Nephron (organoid): Measurements from ENCODE around the gene FAM229B.

ENCODE experiments used
- H3K27ac Mint-ChIP-seq, 3 experiments: 2 replicates each; pipeline ENCODE4 v1.8.0; 2020; ENCODE audit warnings: mixed read lengths in 3 of 3, mild to moderate bottlenecking in 2 of 3, moderate library complexity in 1 of 3
- H3K27me3 Mint-ChIP-seq: 2 replicates; pipeline ENCODE4 v1.8.0; 2021; ENCODE audit warnings: low read depth, mild to moderate bottlenecking, moderate library complexity, mixed read lengths
- H3K36me3 Mint-ChIP-seq: 2 replicates; pipeline ENCODE4 v1.8.0; 2020; ENCODE audit warnings: low read depth, mixed read lengths
- H3K4me1 Mint-ChIP-seq: 2 replicates; pipeline ENCODE4 v1.8.0; 2020; ENCODE audit warnings: mixed read lengths
- H3K4me3 Mint-ChIP-seq, 3 experiments: 2 replicates each; pipeline ENCODE4 v1.8.0; 2020; ENCODE audit warnings: mild to moderate bottlenecking in 3 of 3, mixed read lengths in 3 of 3, moderate library complexity in 2 of 3
- H3K9me3 Mint-ChIP-seq: 2 replicates; pipeline ENCODE4 v1.8.0; 2020; ENCODE audit warnings: mixed read lengths
- CTCF ChIP-seq, 3 experiments: fragments of 200-600 bp; sonication (generic); IDR thresholded peaks; one replicate each; pipeline ENCODE4 v1.5.0; 2021; ENCODE audit warnings: antibody characterized with exemption in 3 of 3; ENCODE audit not compliant: unreplicated experiment in 3 of 3

The FAM229B gene

GRCh38 chr6:112087136-112087911, at the start of gene FAM229B, which contains the start of gene TUBE1:
Gene FAM229B, plus strand, starts transcription at chr6:112087591. Its CDS starts 11,693 bp downstream, at chr6:112099284.
Gene TUBE1, minus strand, starts transcription at chr6:112087482. Its CDS starts 48 bp downstream, at chr6:112087434.
- peaks cover 13% of the 10 kb centered on the region for H3K36me3 Mint-ChIP-seq
- no peak for TF ChIP-seq CTCF (IDR thresholded peaks at IDR 0.05; ENCODE audit: unreplicated experiment in 3 of 3)
- peaks cover 8% of the 10 kb centered on the region for H3K4me1 Mint-ChIP-seq
- H3K4me3 Mint-ChIP-seq = no peak within 1 kb of the TSS
- H3K27me3 Mint-ChIP-seq = no peaks in the 10 kb centered on the region
- H3K27ac Mint-ChIP-seq = no peak within 1 kb of the TSS
- H3K9me3 Mint-ChIP-seq = no peaks in the 10 kb centered on the region

GRCh38 chr6:112037783-112038216, 49.6 kb upstream of the FAM229B start:
- Mint-ChIP-seq H3K9me3 (no peaks in the 10 kb centered on the region), H3K4me1 (peaks cover 18% of the 10 kb centered on the region), H3K4me3 (no peak overlapping the region), H3K27me3 (peaks cover 5% of the 10 kb centered on the region), H3K27ac (no peak overlapping the region), H3K36me3 (no peaks in the 10 kb centered on the region)
- TF ChIP-seq CTCF (IDR thresholded peaks at IDR 0.05; ENCODE audit: unreplicated experiment in 3 of 3) = no peak

GRCh38 chr6:112038268-112038667, 49.1 kb upstream of the FAM229B start:
- TF ChIP-seq CTCF (IDR thresholded peaks at IDR 0.05; ENCODE audit: unreplicated experiment in 3 of 3) = no peak
- Mint-ChIP-seq H3K36me3 (no peaks in the 10 kb centered on the region), H3K4me1 (peaks cover 19% of the 10 kb centered on the region)

GRCh38 chr6:112038756-112039430, 48.5 kb upstream of the FAM229B start:
- no peaks in the 10 kb centered on the region for H3K9me3 Mint-ChIP-seq
- H3K27ac Mint-ChIP-seq = no peak overlapping the region
- no peaks in the 10 kb centered on the region for H3K36me3 Mint-ChIP-seq
- H3K4me3 Mint-ChIP-seq = no peak overlapping the region
- peaks cover 4% of the 10 kb centered on the region for H3K27me3 Mint-ChIP-seq
- TF ChIP-seq CTCF (IDR thresholded peaks at IDR 0.05; ENCODE audit: unreplicated experiment in 3 of 3) = no peak
- peaks cover 24% of the 10 kb centered on the region for H3K4me1 Mint-ChIP-seq

More at GRCh38 chr6:112038268-112038667, 49.1 kb upstream of the FAM229B start:
- H3K9me3 Mint-ChIP-seq = no peaks in the 10 kb centered on the region
- no peak overlapping the region for H3K4me3 Mint-ChIP-seq
- peaks cover 4% of the 10 kb centered on the region for H3K27me3 Mint-ChIP-seq
- no peak overlapping the region for H3K27ac Mint-ChIP-seq

- peak overlapping the region in 1 of 3 experiments; percentile 58 for H3K4me3 Mint-ChIP-seq
Observed at GRCh38 chr6:112039431-112039770, 48.0 kb upstream of the FAM229B start.

More at GRCh38 chr6:112039431-112039770, 48.0 kb upstream of the FAM229B start:
- Mint-ChIP-seq H3K4me1 (peaks cover 29% of the 10 kb centered on the region), H3K36me3 (no peaks in the 10 kb centered on the region), H3K27me3 (peaks cover 4% of the 10 kb centered on the region), H3K27ac (peak overlapping the region in 1 of 3 experiments; percentile 35), H3K9me3 (no peaks in the 10 kb centered on the region)
- no peak for TF ChIP-seq CTCF (IDR thresholded peaks at IDR 0.05; ENCODE audit: unreplicated experiment in 3 of 3)
